ENCODE data around the gene DNAH17. TPM values are rescaled to one million over a fixed set of nuclear protein-coding genes. Genes with fewer than 3 reads are reported as not detected.

DNAH17 gene
- total RNA-seq, 1 experiment from 2014 or later, result 0.76 TPM

- DNase-seq, result no peak
- TF ChIP-seq EZH2 (IDR thresholded peaks at IDR 0.05; ENCODE audit: low read depth), result no peak
- no TSS peak for BruUV-seq (replicated peaks)
Measured at GRCh38 chr17:78510141-78511075, 66.8 kb downstream of the DNAH17 start.

GRCh38 chr17:78507526-78507925 is 69.7 kb downstream of the DNAH17 start:
- intact Hi-C loops (cut with micrococcal nuclease; ENCODE audit: unreplicated experiment), result no loop called here
- H3K9me2 ChIP-seq (ENCODE audit: insufficient read depth), result no peaks in the 10 kb centered on the region
- POLR2A ChIA-PET (ENCODE audit: unreplicated experiment), result no interaction called here
- no peak overlapping the region for H3K4me3 ChIP-seq
- H3K4me2 ChIP-seq, result no peak overlapping the region
- no peaks in the 10 kb centered on the region for H3K9me3 ChIP-seq (ENCODE audit: insufficient read depth, low read depth)
- CTCF ChIA-PET, result interaction anchor here (0.5 kb wide), 1 partner anchor 533 kb away, joined by 5 read pairs; no protein-coding TSS in a partner anchor
- no peaks in the 10 kb centered on the region for H3K36me3 ChIP-seq (ENCODE audit: low read depth)
- no peaks in the 10 kb centered on the region for H3K4me1 ChIP-seq (replicated peaks; ENCODE audit: insufficient read depth)
- no peak overlapping the region for H3K27ac ChIP-seq
- H3K79me2 ChIP-seq (ENCODE audit: low read depth), result no peaks in the 10 kb centered on the region
- H2AFZ ChIP-seq, result no peak overlapping the region
- H3F3A ChIP-seq (ENCODE audit: insufficient read depth, low read depth), result no peaks in the 10 kb centered on the region
- no peak for TF ChIP-seq EZH2 (IDR thresholded peaks at IDR 0.05; ENCODE audit: low read depth)
- TF ChIP-seq CTCF (conservative IDR thresholded peaks at IDR 0.05), result no peak
- no TSS peak for BruUV-seq (replicated peaks)
- no peaks in the 10 kb centered on the region for H3K27me3 ChIP-seq (ENCODE audit: insufficient read depth, low read depth)
- no peak for DNase-seq
- H4K20me1 ChIP-seq (ENCODE audit: insufficient read depth), result no peaks in the 10 kb centered on the region

More at GRCh38 chr17:78510141-78511075, 66.8 kb downstream of the DNAH17 start:
- no peaks in the 10 kb centered on the region for H3K9me2 ChIP-seq (ENCODE audit: insufficient read depth)
- H3K27me3 ChIP-seq (ENCODE audit: insufficient read depth, low read depth), result no peaks in the 10 kb centered on the region
- no peaks in the 10 kb centered on the region for H4K20me1 ChIP-seq (ENCODE audit: insufficient read depth)
- no peak overlapping the region for H3K4me2 ChIP-seq
- H3K4me1 ChIP-seq (replicated peaks; ENCODE audit: insufficient read depth), result no peaks in the 10 kb centered on the region
- H3K79me2 ChIP-seq (ENCODE audit: low read depth), result no peaks in the 10 kb centered on the region
- ChIA-PET CTCF (no interaction called here), POLR2A (ENCODE audit: unreplicated experiment) (interaction anchor here (0.6 kb wide), 1 partner anchor 224 kb away, joined by 4 read pairs; no protein-coding TSS in a partner anchor)
- no peak overlapping the region for H3K4me3 ChIP-seq
- no peak overlapping the region for H3K27ac ChIP-seq
- no peaks in the 10 kb centered on the region for H3K9me3 ChIP-seq (ENCODE audit: insufficient read depth, low read depth)
- no peak overlapping the region for H2AFZ ChIP-seq
- H3F3A ChIP-seq (ENCODE audit: insufficient read depth, low read depth), result no peaks in the 10 kb centered on the region
- intact Hi-C loops (cut with micrococcal nuclease; ENCODE audit: unreplicated experiment), result no loop called here
- H3K36me3 ChIP-seq (ENCODE audit: low read depth), result no peaks in the 10 kb centered on the region

GRCh38 chr17:78506454-78507309 is 70.5 kb downstream of the DNAH17 start:
- Histone ChIP-seq H3K27me3 (ENCODE audit: insufficient read depth, low read depth) (no peaks in the 10 kb centered on the region), H4K20me1 (ENCODE audit: insufficient read depth) (no peaks in the 10 kb centered on the region), H3K4me2 (no peak overlapping the region), H3F3A (ENCODE audit: insufficient read depth, low read depth) (no peaks in the 10 kb centered on the region), H3K36me3 (ENCODE audit: low read depth) (no peaks in the 10 kb centered on the region), H3K27ac (no peak overlapping the region), H3K9me3 (ENCODE audit: insufficient read depth, low read depth) (no peaks in the 10 kb centered on the region), H3K9me2 (ENCODE audit: insufficient read depth) (no peaks in the 10 kb centered on the region), H2AFZ (no peak overlapping the region), H3K4me3 (no peak overlapping the region), H3K79me2 (ENCODE audit: low read depth) (no peaks in the 10 kb centered on the region), H3K4me1 (replicated peaks; ENCODE audit: insufficient read depth) (no peaks in the 10 kb centered on the region)
- BruUV-seq (replicated peaks), result no TSS peak
- ChIA-PET CTCF (no interaction called here), POLR2A (ENCODE audit: unreplicated experiment) (no interaction called here)
- DNase-seq, result no peak
- intact Hi-C loops (cut with micrococcal nuclease; ENCODE audit: unreplicated experiment), result no loop called here
- no peak for TF ChIP-seq CTCF (conservative IDR thresholded peaks at IDR 0.05)
- TF ChIP-seq EZH2 (IDR thresholded peaks at IDR 0.05; ENCODE audit: low read depth), result no peak
